Neural progenitor cell (in vitro differentiated cells): Measurements from ENCODE around the gene NWD2.

ENCODE experiments used
- EZH2phosphoT487 ChIP-seq: fragments of 200-600 bp; sonication (generic); IDR thresholded peaks from 2 replicates; pipeline ENCODE4 v1.6.1; 2017; ENCODE audit warnings: antibody characterized with exemption
- TF ChIP-seq, protein P1 (sequence below): fragments of 200-600 bp; sonication (generic); IDR thresholded peaks from 2 replicates; pipeline ENCODE4 v1.5.1; 2017; ENCODE audit warnings: antibody characterized with exemption, mild to moderate bottlenecking

DNA sequence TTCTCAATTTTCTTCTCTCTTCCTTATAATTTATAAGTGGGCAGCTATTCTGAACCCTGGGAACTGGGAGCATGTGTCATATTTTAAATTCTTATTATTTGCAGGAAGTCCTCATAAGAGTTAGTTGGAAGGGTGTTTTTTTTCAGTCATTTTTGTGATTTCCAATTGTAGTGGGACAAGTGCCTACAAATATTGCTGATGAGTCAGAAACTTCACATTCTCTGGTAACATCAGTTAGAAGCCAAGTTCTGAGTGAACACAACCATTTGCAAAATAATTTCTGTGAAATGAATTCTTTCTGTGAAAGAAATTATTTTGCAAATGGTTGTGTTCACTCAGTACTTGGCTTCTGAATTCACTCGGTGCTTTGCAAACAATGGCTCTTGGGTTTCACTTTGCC is 20.8 kb upstream of the NWD2 start:
- TF ChIP-seq, protein P1, sequence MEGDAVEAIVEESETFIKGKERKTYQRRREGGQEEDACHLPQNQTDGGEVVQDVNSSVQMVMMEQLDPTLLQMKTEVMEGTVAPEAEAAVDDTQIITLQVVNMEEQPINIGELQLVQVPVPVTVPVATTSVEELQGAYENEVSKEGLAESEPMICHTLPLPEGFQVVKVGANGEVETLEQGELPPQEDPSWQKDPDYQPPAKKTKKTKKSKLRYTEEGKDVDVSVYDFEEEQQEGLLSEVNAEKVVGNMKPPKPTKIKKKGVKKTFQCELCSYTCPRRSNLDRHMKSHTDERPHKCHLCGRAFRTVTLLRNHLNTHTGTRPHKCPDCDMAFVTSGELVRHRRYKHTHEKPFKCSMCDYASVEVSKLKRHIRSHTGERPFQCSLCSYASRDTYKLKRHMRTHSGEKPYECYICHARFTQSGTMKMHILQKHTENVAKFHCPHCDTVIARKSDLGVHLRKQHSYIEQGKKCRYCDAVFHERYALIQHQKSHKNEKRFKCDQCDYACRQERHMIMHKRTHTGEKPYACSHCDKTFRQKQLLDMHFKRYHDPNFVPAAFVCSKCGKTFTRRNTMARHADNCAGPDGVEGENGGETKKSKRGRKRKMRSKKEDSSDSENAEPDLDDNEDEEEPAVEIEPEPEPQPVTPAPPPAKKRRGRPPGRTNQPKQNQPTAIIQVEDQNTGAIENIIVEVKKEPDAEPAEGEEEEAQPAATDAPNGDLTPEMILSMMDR: no peak
- TF ChIP-seq EZH2phosphoT487: no peak
